Neural cell (in vitro differentiated cells): ENCODE data around the gene CCDC148. TPM values are rescaled to one million over a fixed set of nuclear protein-coding genes. Genes with fewer than 3 reads are reported as not detected.

Source experiments
- H2AFZ ChIP-seq: fragments of 200-600, 300-800 bp; sonication (generic), shearing (Covaris generic); 2 replicates; pipeline ENCODE4 v1.6.0; 2014; ENCODE audit warnings: low read depth, mild to moderate bottlenecking, antibody characterized with exemption, low read length, moderate library complexity
- H3F3A ChIP-seq: fragments of 200-600 bp; shearing (Covaris generic); 2 replicates; pipeline ENCODE4 v1.6.1; 2016; ENCODE audit warnings: mild to moderate bottlenecking, moderate library complexity, mixed read lengths, antibody characterized with exemption, low read length; ENCODE audit not compliant: insufficient read depth, poor library complexity, severe bottlenecking
- H3K27ac ChIP-seq: fragments of 200-600, 300-800 bp; sonication (generic), shearing (Covaris generic); 2 replicates; pipeline ENCODE4 v1.5.1; 2014; ENCODE audit warnings: mild to moderate bottlenecking, low read length, moderate library complexity
- H3K27me3 ChIP-seq: fragments of 300-800, 200-600 bp; sonication (generic), shearing (Covaris generic); 2 replicates; pipeline ENCODE4 v1.6.0; 2014; ENCODE audit warnings: mild to moderate bottlenecking, low read depth, low read length, moderate library complexity; ENCODE audit not compliant: insufficient read depth
- H3K36me3 ChIP-seq: fragments of 300-800, 200-600 bp; sonication (generic), shearing (Covaris generic); 2 replicates; pipeline ENCODE4 v1.5.1; 2014; ENCODE audit warnings: mild to moderate bottlenecking, antibody characterized with exemption, low read length, moderate library complexity; ENCODE audit not compliant: insufficient read depth
- H3K4me2 ChIP-seq: fragments of 300-800, 200-600 bp; sonication (generic), shearing (Covaris generic); 2 replicates; pipeline ENCODE4 v1.6.0; 2014; ENCODE audit warnings: mild to moderate bottlenecking, low read length
- H3K4me3 ChIP-seq: fragments of 300-800, 200-600 bp; sonication (generic), shearing (Covaris generic); 2 replicates; pipeline ENCODE4 v1.5.1; 2014; ENCODE audit warnings: mild to moderate bottlenecking, low read length, moderate library complexity
- H3K79me2 ChIP-seq: fragments of 200-600 bp; shearing (Covaris generic); replicated peaks from 2 replicates; pipeline ENCODE4 v1.6.0; 2014; ENCODE audit warnings: mild to moderate bottlenecking, low read length, moderate library complexity; ENCODE audit not compliant: insufficient read depth
- H3K9ac ChIP-seq: fragments of 300-800, 200-600 bp; sonication (generic), shearing (Covaris generic); 2 replicates; pipeline ENCODE4 v1.6.1; 2016; ENCODE audit warnings: mild to moderate bottlenecking, low read length, mixed read lengths
- H3K9me2 ChIP-seq: fragments of 200-600 bp; shearing (Covaris generic); 2 replicates; pipeline ENCODE4 v1.6.1; 2016; ENCODE audit warnings: mild to moderate bottlenecking, low read length, mixed read lengths; ENCODE audit not compliant: insufficient read depth
- H3K9me3 ChIP-seq: fragments of 200-600, 300-800 bp; sonication (generic), shearing (Covaris generic); 2 replicates; pipeline ENCODE4 v1.6.1; 2016; ENCODE audit warnings: mild to moderate bottlenecking, mixed run types, low read length, moderate library complexity, mixed read lengths
- H4K20me1 ChIP-seq: fragments of 200-600 bp; shearing (Covaris generic); 2 replicates; pipeline ENCODE4 v1.6.1; 2016; ENCODE audit warnings: mild to moderate bottlenecking, mixed run types; ENCODE audit not compliant: insufficient read depth
- EP300 ChIP-seq: fragments of 450-650 bp; conservative IDR thresholded peaks from 2 replicates; pipeline ENCODE4 v1.6.1; 2014; ENCODE audit warnings: antibody characterized with exemption, mild to moderate bottlenecking, moderate library complexity; ENCODE audit not compliant: poor library complexity, severe bottlenecking
- EZH2 ChIP-seq: fragments of 200-600, 300-800 bp; shearing (Covaris generic), sonication (generic); IDR thresholded peaks from 2 replicates; pipeline ENCODE4 v1.6.1; 2014; ENCODE audit warnings: antibody characterized with exemption, low read length, borderline replicate concordance, mild to moderate bottlenecking; ENCODE audit not compliant: insufficient read depth, poor library complexity, severe bottlenecking
- MXI1 ChIP-seq: fragments of 450-650 bp; conservative IDR thresholded peaks from 2 replicates; pipeline ENCODE4 v1.6.1; 2014; ENCODE audit warnings: antibody characterized with exemption, mild to moderate bottlenecking; ENCODE audit not compliant: poor library complexity, severe bottlenecking
- POLR2AphosphoS5 ChIP-seq: IDR thresholded peaks from 2 replicates; pipeline ENCODE4 v1.6.1; 2012
- RAD21 ChIP-seq: fragments of 450-650 bp; conservative IDR thresholded peaks from 2 replicates; pipeline ENCODE4 v1.6.1; 2014; ENCODE audit warnings: antibody characterized with exemption, mild to moderate bottlenecking, moderate library complexity
- REST ChIP-seq: IDR thresholded peaks from 2 replicates; pipeline ENCODE4 v1.6.1; 2012; ENCODE audit warnings: borderline replicate concordance
- SMC3 ChIP-seq: fragments of 450-650 bp; conservative IDR thresholded peaks from 2 replicates; pipeline ENCODE4 v1.6.1; 2014; ENCODE audit warnings: antibody characterized with exemption, mild to moderate bottlenecking, moderate library complexity; ENCODE audit not compliant: poor library complexity
- TAF1 ChIP-seq: IDR thresholded peaks from 2 replicates; pipeline ENCODE4 v1.6.1; 2012; ENCODE audit warnings: low read depth
- polyA plus RNA-seq: library from polyadenylated mRNA; depleted of rRNA; stranded (reverse); fragments of >200 nt; gene quantifications from 2 replicates; pipeline ENCODE4 v1.2.3, GENCODE V29; 2014
- TF ChIP-seq, protein P1 (sequence below): fragments of 450-650 bp; IDR thresholded peaks from 2 replicates; pipeline ENCODE4 v1.5.1; 2014; ENCODE audit warnings: antibody characterized with exemption, mild to moderate bottlenecking, moderate library complexity; ENCODE audit not compliant: poor library complexity, severe bottlenecking

CCDC148 gene
- polyA plus RNA-seq, 1 donor from 2014 or later = 1.8 TPM

DNA sequence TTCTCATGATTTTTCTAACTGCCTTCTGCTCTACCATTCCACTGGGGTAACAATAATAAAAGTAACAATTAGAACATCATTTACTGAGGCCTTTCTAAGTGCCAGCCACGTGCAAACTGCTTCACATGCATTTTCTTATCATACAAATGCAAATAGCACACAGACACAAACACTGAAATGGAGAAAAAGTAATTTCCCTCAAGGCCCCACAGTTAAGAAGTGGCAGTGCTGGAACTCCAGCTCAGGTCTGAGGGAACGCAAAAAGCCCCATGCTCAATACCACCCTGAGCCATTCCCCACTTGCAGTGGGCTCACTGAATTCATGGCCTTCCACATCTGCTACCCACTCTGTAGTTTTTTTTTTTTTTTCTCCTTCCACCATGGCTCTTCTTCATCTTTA, 214.3 kb downstream of the CCDC148 start:
- Histone ChIP-seq H3K4me3 (no peak overlapping the region), H3K27ac (no peak overlapping the region), H3K27me3 (no peaks in the 10 kb centered on the region), H3F3A (no peaks in the 10 kb centered on the region), H3K9ac (no peak overlapping the region), H2AFZ (no peak overlapping the region), H3K36me3 (no peaks in the 10 kb centered on the region), H4K20me1 (no peaks in the 10 kb centered on the region), H3K9me2 (no peaks in the 10 kb centered on the region), H3K9me3 (no peaks in the 10 kb centered on the region), H3K79me2 (no peaks in the 10 kb centered on the region), H3K4me2 (no peak overlapping the region)
- TF ChIP-seq REST (no peak), MXI1 (no peak), EZH2 (no peak), EP300 (no peak), RAD21 (no peak)
- TF ChIP-seq, protein P1, sequence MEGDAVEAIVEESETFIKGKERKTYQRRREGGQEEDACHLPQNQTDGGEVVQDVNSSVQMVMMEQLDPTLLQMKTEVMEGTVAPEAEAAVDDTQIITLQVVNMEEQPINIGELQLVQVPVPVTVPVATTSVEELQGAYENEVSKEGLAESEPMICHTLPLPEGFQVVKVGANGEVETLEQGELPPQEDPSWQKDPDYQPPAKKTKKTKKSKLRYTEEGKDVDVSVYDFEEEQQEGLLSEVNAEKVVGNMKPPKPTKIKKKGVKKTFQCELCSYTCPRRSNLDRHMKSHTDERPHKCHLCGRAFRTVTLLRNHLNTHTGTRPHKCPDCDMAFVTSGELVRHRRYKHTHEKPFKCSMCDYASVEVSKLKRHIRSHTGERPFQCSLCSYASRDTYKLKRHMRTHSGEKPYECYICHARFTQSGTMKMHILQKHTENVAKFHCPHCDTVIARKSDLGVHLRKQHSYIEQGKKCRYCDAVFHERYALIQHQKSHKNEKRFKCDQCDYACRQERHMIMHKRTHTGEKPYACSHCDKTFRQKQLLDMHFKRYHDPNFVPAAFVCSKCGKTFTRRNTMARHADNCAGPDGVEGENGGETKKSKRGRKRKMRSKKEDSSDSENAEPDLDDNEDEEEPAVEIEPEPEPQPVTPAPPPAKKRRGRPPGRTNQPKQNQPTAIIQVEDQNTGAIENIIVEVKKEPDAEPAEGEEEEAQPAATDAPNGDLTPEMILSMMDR = no peak

- Histone ChIP-seq H3K27me3 (no peaks in the 10 kb centered on the region), H4K20me1 (no peaks in the 10 kb centered on the region), H3F3A (no peaks in the 10 kb centered on the region), H3K79me2 (no peaks in the 10 kb centered on the region), H3K9ac (no peak overlapping the region), H3K4me2 (no peak overlapping the region), H3K9me3 (no peaks in the 10 kb centered on the region), H3K36me3 (no peaks in the 10 kb centered on the region), H3K9me2 (no peaks in the 10 kb centered on the region), H3K4me3 (no peak overlapping the region), H3K27ac (no peak overlapping the region), H2AFZ (no peak overlapping the region)
- TF ChIP-seq EP300 = no peak
- TF ChIP-seq SMC3 = no peak
- no peak for TF ChIP-seq RAD21
- no peak for TF ChIP-seq MXI1
- TF ChIP-seq EZH2 = no peak
- no peak for TF ChIP-seq TAF1
- TF ChIP-seq REST = no peak
- TF ChIP-seq, protein P1 = no peak
- TF ChIP-seq POLR2AphosphoS5 = no peak
Observed at GRCh38 chr2:158240975-158241374, 215.6 kb downstream of the CCDC148 start.
